Activated T-helper 17 cell treated with anti-CD3 and anti-CD28 coated beads, Interleukin-2, amount 50 U/mL, for 72 hours (primary cell): ENCODE results near the gene TRAF5. TPM values are rescaled to one million over a fixed set of nuclear protein-coding genes. Genes with fewer than 3 reads are reported as not detected.
A peak's percentile ranks its signal among the peaks of the same experiment; 100 is the strongest.
"Not testable (repeated sequence)": the region's sequence is repeated elsewhere in the genome, so short reads cannot be mapped to it uniquely, and the experiment has no call there.

Experiments
- ATAC-seq: fragments of 150-1000 bp; cut with Tn5 transposase; replicated peaks from 2 replicates; pipeline ENCODE4 v1.10.0; 2021; ENCODE audit warnings: mild to moderate bottlenecking, moderate library complexity
- H3K27ac Mint-ChIP-seq: one replicate; pipeline ENCODE4 v1.8.0; 2022; ENCODE audit warnings: mixed read lengths
- H3K27me3 Mint-ChIP-seq: one replicate; pipeline ENCODE4 v1.8.0; 2022; ENCODE audit warnings: mixed read lengths
- H3K36me3 Mint-ChIP-seq: one replicate; pipeline ENCODE4 v1.8.0; 2022; ENCODE audit warnings: low read depth, mild to moderate bottlenecking, mixed read lengths
- H3K4me1 Mint-ChIP-seq: one replicate; pipeline ENCODE4 v1.8.0; 2022; ENCODE audit warnings: mixed read lengths
- H3K4me3 Mint-ChIP-seq: one replicate; pipeline ENCODE4 v1.8.0; 2022; ENCODE audit warnings: mild to moderate bottlenecking, mixed read lengths
- H3K9me3 Mint-ChIP-seq: one replicate; pipeline ENCODE4 v1.8.0; 2022; ENCODE audit warnings: mixed read lengths
- total RNA-seq, 2 donors: library from RNA; stranded (reverse); gene quantifications; one replicate each; pipeline ENCODE4 v1.2.3, GENCODE V29; 2022

Gene TRAF5
- total RNA-seq, 2 donors from 2014 or later, result 50.7 to 54.8 TPM

GRCh38 chr1:211390829-211391228, 64.2 kb downstream of the TRAF5 start:
- ATAC-seq, H3K4me1 Mint-ChIP-seq, H3K9me3 Mint-ChIP-seq, H3K36me3 Mint-ChIP-seq, H3K4me3 Mint-ChIP-seq, H3K27me3 Mint-ChIP-seq, H3K27ac Mint-ChIP-seq: not testable (repeated sequence)

- no peaks in the 10 kb centered on the region for H3K4me1 Mint-ChIP-seq
- peaks cover 17% of the 10 kb centered on the region for H3K36me3 Mint-ChIP-seq
- H3K27me3 Mint-ChIP-seq, result no peaks in the 10 kb centered on the region
- H3K9me3 Mint-ChIP-seq, result no peaks in the 10 kb centered on the region
- H3K4me3 Mint-ChIP-seq, result no peak overlapping the region
- H3K27ac Mint-ChIP-seq, result no peak overlapping the region
- no peak for ATAC-seq
These were observed 66.6 kb downstream of the TRAF5 start for GRCh38 chr1:211393203-211393602.

- peaks cover 22% of the 10 kb centered on the region for H3K36me3 Mint-ChIP-seq
- not testable (repeated sequence) for H3K4me1 Mint-ChIP-seq, H3K27me3 Mint-ChIP-seq, H3K4me3 Mint-ChIP-seq, H3K9me3 Mint-ChIP-seq, ATAC-seq, H3K27ac Mint-ChIP-seq
These were observed 71.8 kb downstream of the TRAF5 start for GRCh38 chr1:211398266-211398930.

GRCh38 chr1:211399851-211400393, 73.3 kb downstream of the TRAF5 start:
- H3K36me3 Mint-ChIP-seq, result peaks cover 21% of the 10 kb centered on the region
- H3K9me3 Mint-ChIP-seq, ATAC-seq, H3K4me3 Mint-ChIP-seq, H3K4me1 Mint-ChIP-seq, H3K27me3 Mint-ChIP-seq, H3K27ac Mint-ChIP-seq: not testable (repeated sequence)

DNA sequence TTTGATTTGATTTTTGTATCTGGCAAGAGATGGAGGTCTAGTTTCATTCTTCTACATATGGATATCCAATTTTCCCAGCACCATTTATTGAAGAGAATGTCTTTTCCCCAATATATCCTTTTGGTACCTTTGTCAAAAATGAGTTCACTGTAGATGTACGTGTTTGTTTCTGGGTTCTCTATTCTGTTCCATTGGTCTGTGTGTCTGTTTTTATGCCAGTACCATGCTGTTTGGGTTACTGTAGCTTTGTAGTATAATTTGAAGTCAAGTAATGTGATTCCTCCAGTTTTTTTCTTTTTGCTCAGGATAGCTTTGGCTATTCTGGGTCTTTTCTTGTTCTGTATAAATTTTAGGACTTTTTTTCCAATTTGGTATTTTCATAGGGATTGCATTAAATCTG, 75.1 kb downstream of the TRAF5 start:
- peaks cover 19% of the 10 kb centered on the region for H3K36me3 Mint-ChIP-seq
- not testable (repeated sequence) for H3K27ac Mint-ChIP-seq, ATAC-seq

DNA sequence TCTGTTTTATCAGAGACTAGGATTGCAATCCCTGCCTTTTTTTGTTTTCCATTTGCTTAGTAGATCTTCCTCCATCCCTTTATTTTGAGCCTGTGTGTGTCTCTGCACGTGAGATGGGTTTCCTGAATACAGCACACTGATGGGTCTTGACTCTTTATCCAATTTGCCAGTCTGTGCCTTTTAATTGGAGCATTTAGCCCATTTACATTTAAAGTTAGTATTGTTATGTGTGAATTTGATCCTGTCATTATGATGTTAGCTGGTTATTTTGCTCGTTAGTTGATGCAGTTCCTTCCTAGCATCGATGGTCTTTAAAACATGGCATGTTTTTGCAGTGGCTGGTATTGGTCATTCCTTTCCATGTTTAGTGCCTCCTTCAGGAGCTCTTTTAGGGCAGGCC, 79.5 kb downstream of the TRAF5 start:
- not testable (repeated sequence) for H3K27ac Mint-ChIP-seq, H3K36me3 Mint-ChIP-seq

More for the DNA sequence above, 75.1 kb downstream of the TRAF5 start:
- not testable (repeated sequence) for H3K9me3 Mint-ChIP-seq, H3K4me3 Mint-ChIP-seq, H3K27me3 Mint-ChIP-seq, H3K4me1 Mint-ChIP-seq

GRCh38 chr1:211407749-211408148, 81.1 kb downstream of the TRAF5 start:
- not testable (repeated sequence) for H3K4me1 Mint-ChIP-seq, H3K27ac Mint-ChIP-seq, H3K27me3 Mint-ChIP-seq, H3K9me3 Mint-ChIP-seq, H3K36me3 Mint-ChIP-seq, ATAC-seq
- peak overlapping the region; percentile 22 for H3K4me3 Mint-ChIP-seq

More for the DNA sequence above, 79.5 kb downstream of the TRAF5 start:
- not testable (repeated sequence) for H3K9me3 Mint-ChIP-seq, H3K27me3 Mint-ChIP-seq, H3K4me1 Mint-ChIP-seq, H3K4me3 Mint-ChIP-seq, ATAC-seq

DNA sequence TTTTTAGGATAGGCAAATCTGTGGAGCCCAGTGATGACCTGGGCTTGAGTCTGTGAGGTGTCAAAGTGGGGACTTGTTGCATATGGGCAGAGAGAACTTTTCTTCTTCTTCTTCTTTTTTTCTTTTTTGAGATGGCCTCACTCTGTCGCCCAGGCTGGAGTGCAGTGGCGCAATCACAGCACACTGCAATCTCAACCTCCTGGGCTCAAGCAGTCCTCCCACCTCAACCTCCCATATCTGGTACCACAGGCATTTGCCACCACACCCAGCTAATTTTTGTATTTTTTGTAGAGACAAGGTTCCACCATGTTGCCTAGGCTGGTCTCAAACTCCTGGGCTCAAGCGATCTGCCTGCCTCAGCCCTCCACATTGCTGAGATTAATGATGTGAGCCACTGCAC, 85.0 kb downstream of the TRAF5 start:
- Mint-ChIP-seq H3K4me1 (no peaks in the 10 kb centered on the region), H3K27ac (no peak overlapping the region), H3K36me3 (no peaks in the 10 kb centered on the region), H3K4me3 (no peak overlapping the region), H3K27me3 (no peaks in the 10 kb centered on the region), H3K9me3 (no peaks in the 10 kb centered on the region)
- no peak for ATAC-seq

GRCh38 chr1:211415700-211416099, 89.1 kb downstream of the TRAF5 start:
- Mint-ChIP-seq H3K36me3 (no peaks in the 10 kb centered on the region), H3K27me3 (no peaks in the 10 kb centered on the region), H3K9me3 (no peaks in the 10 kb centered on the region), H3K4me3 (peak overlapping the region; percentile 79), H3K27ac (peak overlapping the region; percentile 77), H3K4me1 (peaks cover 12% of the 10 kb centered on the region)
- no peak for ATAC-seq

- not testable (repeated sequence) for H3K36me3 Mint-ChIP-seq, H3K9me3 Mint-ChIP-seq, H3K27me3 Mint-ChIP-seq
- Mint-ChIP-seq H3K4me3 (peak overlapping the region; percentile 79), H3K4me1 (peaks cover 14% of the 10 kb centered on the region), H3K27ac (peak overlapping the region; percentile 77)
- peak; percentile 52 for ATAC-seq
These were observed 89.6 kb downstream of the TRAF5 start for GRCh38 chr1:211416246-211416627.

DNA sequence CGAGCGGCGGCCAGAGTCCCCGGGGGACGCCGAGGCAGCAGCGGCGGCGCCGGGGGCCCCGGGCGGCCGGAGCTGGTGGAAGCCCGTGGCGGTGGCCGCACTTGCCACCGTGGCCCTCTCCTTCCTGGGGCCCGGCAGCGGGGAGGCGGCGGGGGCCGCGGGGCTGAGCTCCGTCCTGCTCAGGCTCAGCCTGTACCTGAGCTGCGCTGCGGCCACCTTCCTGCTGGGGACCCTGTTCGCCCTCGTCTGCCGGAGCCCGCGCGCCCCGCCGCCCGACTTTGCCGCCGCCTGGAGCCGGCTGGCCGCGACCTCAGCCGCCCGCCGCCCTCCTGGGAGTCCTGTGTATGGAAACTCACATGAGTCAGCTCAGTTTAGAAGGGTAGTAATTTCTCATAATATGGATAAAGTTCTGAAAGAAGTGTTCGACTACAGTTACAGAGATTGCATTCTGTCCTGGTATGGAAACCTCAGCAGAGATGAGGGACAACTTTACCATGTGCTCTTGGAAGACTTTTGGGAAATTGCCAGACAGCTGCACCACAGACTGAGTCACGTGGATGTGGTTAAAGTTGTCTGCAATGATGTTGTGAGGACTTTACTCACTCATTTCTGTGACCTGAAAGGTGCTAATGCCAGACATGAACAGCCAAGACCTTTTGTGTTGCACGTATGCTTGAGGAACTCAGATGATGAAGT, 90.1 kb downstream of the TRAF5 start:
- Mint-ChIP-seq H3K4me3 (peak overlapping the region; percentile 85), H3K4me1 (peaks cover 14% of the 10 kb centered on the region), H3K27ac (peak overlapping the region; percentile 92)
- ATAC-seq, result peak; percentile 82
- H3K27me3 Mint-ChIP-seq, H3K9me3 Mint-ChIP-seq, H3K36me3 Mint-ChIP-seq: not testable (repeated sequence)

DNA sequence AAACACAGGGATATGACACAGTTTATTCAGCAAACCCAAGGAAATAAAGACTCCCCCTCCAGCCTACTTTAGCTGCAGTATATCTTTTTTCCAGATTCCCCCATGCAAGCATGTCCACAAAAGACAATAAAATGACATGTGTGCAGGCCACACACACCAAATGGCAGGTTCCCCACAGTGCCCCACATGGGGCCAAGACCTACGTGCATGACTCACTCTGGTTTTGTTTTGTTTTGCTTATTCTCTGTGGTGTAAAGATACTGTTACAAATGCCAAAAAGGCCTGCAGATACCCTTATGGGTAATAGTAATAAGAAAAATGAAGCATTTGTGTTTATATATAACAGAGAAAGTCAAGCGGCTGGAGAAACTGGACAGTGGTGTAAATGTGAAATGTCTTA, 93.8 kb downstream of the TRAF5 start:
- Mint-ChIP-seq H3K4me3 (peak overlapping the region; percentile 49), H3K27me3 (no peaks in the 10 kb centered on the region), H3K4me1 (peaks cover 14% of the 10 kb centered on the region), H3K36me3 (no peaks in the 10 kb centered on the region), H3K9me3 (no peaks in the 10 kb centered on the region), H3K27ac (no peak overlapping the region)
- peak; percentile 61 for ATAC-seq

- H3K4me1 Mint-ChIP-seq, result peaks cover 14% of the 10 kb centered on the region
- peak overlapping the region; percentile 49 for H3K4me3 Mint-ChIP-seq
- H3K27ac Mint-ChIP-seq, result no peak overlapping the region
- H3K9me3 Mint-ChIP-seq, result no peaks in the 10 kb centered on the region
- H3K36me3 Mint-ChIP-seq, result no peaks in the 10 kb centered on the region
- no peak for ATAC-seq
- H3K27me3 Mint-ChIP-seq, result no peaks in the 10 kb centered on the region
These were observed 94.3 kb downstream of the TRAF5 start for GRCh38 chr1:211420845-211421454.

DNA sequence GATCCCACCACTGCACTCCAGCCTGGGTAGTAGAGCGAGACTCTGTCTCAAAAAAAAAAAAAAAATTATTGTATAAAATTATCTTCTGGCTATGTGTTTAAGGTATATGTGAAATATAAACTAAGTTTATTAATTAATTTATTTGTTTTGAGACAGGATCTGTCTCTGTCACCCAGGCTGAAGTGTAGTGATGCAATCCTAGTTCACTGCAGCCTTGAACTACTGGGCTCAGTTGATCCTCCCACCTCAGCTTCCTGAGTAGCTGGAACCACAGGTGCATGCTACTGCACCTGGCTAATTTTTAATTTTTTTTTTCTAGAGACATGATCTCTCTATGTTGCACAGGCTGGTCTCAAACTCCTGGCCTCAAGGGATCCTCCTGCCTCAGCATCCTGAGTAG, 97.4 kb downstream of the TRAF5 start:
- no peak for ATAC-seq
- peaks cover 6% of the 10 kb centered on the region for H3K4me1 Mint-ChIP-seq

More for the DNA sequence above, 97.4 kb downstream of the TRAF5 start:
- Mint-ChIP-seq H3K27ac (no peak overlapping the region), H3K36me3 (no peaks in the 10 kb centered on the region), H3K4me3 (no peak overlapping the region), H3K9me3 (no peaks in the 10 kb centered on the region), H3K27me3 (no peaks in the 10 kb centered on the region)
